GM23338 (cell line): Measurements from ENCODE around the gene TUBG2.
"Not testable (repeated sequence)": the region's sequence is repeated elsewhere in the genome, so short reads cannot be mapped to it uniquely, and the experiment has no call there.

Experiments
- CREB1 ChIP-seq: fragments of 250-450 bp; sonication (Bioruptor Pico); IDR thresholded peaks from 2 replicates; pipeline ENCODE4 v1.5.0; 2020; ENCODE audit warnings: low read depth, mild to moderate bottlenecking, moderate library complexity
- EZH2 ChIP-seq: fragments of 200-600 bp; sonication (generic); IDR thresholded peaks from one replicate; pipeline ENCODE4 v1.8.0; 2017; ENCODE audit warnings: antibody characterized with exemption, mild to moderate bottlenecking, low read depth; ENCODE audit not compliant: unreplicated experiment
- EZH2phosphoT487 ChIP-seq: fragments of 200-600 bp; sonication (generic); IDR thresholded peaks from one replicate; pipeline ENCODE4 v1.8.1; 2018; ENCODE audit warnings: antibody characterized with exemption; ENCODE audit not compliant: unreplicated experiment
- JUNB ChIP-seq: IDR thresholded peaks from one replicate; pipeline ENCODE4 v1.6.1; 2016; ENCODE audit warnings: antibody characterized with exemption; ENCODE audit not compliant: unreplicated experiment
- POLR2AphosphoS5 ChIP-seq: IDR thresholded peaks from 2 replicates; pipeline ENCODE4 v1.6.1; 2016; ENCODE audit warnings: antibody characterized with exemption, low read depth
- ZNF114 ChIP-seq: fragments of 250-450 bp; sonication (Bioruptor Pico); IDR thresholded peaks from 2 replicates; pipeline ENCODE4 v1.5.0; 2020; ENCODE audit warnings: mild to moderate bottlenecking, moderate library complexity
- TF ChIP-seq, protein P1 (sequence below), 2 experiments: fragments of 200-600 bp in 1 of 2; sonication (generic) in 1 of 2; conservative IDR thresholded peaks; 2 replicates each; pipeline versions ENCODE4 v1.5.1 to v1.6.1; 2016 to 2017; ENCODE audit warnings: antibody characterized with exemption in 2 of 2, low read depth in 2 of 2, mild to moderate bottlenecking in 2 of 2, moderate library complexity in 1 of 2

DNA sequence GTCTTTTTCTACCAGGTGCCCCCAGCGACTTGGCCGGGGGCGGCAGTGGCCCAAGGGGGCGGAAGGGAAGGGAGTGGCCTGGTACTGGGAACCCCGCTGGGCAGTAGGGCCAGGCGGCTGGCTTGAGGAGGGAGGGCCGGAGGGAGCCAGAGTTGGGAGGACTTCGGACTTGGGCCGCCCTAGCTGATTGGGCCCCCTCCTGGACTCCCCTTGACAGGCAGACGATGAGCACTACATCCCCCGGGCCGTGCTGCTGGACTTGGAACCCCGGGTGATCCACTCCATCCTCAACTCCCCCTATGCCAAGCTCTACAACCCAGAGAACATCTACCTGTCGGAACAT is 819 bp downstream of the TUBG2 start:
- TF ChIP-seq, protein P1, sequence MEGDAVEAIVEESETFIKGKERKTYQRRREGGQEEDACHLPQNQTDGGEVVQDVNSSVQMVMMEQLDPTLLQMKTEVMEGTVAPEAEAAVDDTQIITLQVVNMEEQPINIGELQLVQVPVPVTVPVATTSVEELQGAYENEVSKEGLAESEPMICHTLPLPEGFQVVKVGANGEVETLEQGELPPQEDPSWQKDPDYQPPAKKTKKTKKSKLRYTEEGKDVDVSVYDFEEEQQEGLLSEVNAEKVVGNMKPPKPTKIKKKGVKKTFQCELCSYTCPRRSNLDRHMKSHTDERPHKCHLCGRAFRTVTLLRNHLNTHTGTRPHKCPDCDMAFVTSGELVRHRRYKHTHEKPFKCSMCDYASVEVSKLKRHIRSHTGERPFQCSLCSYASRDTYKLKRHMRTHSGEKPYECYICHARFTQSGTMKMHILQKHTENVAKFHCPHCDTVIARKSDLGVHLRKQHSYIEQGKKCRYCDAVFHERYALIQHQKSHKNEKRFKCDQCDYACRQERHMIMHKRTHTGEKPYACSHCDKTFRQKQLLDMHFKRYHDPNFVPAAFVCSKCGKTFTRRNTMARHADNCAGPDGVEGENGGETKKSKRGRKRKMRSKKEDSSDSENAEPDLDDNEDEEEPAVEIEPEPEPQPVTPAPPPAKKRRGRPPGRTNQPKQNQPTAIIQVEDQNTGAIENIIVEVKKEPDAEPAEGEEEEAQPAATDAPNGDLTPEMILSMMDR (conservative IDR thresholded peaks at IDR 0.05; ENCODE audit: low read depth in 2 of 2): not testable (repeated sequence)
- not testable (repeated sequence) for TF ChIP-seq EZH2phosphoT487; POLR2AphosphoS5; EZH2; CREB1 (CRISPR knock-in tag); ZNF114; JUNB
